KG1 (cell line): ENCODE data around the gene ENOSF1.
"Not testable (repeated sequence)": the region's sequence is repeated elsewhere in the genome, so short reads cannot be mapped to it uniquely, and the experiment has no call there.

Experiments
- DNase-seq: peaks from one replicate; lab custom pipeline; 2025; lab: John Stamatoyannopoulos, UW

Gene ENOSF1

DNA sequence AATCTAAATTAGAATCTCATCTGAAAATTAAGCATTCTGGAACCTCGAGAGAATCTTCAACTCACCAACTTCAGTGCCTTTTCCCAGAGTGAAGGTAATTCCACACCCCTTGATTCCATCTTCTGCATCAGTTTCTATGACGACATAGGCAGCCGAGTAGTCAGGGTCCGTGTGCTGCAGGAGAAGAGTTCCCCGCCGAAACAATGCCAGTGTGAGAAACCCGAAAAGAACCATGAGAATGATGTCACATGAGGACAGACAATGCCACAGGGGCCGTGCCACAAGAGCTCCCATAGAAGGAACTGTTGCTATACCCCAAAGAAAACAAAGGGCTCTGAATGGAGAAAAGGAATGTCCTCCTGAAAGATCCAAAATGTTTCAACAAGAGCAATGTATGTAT, 6.0 kb downstream of the ENOSF1 start:
- no peak for DNase-seq

DNA sequence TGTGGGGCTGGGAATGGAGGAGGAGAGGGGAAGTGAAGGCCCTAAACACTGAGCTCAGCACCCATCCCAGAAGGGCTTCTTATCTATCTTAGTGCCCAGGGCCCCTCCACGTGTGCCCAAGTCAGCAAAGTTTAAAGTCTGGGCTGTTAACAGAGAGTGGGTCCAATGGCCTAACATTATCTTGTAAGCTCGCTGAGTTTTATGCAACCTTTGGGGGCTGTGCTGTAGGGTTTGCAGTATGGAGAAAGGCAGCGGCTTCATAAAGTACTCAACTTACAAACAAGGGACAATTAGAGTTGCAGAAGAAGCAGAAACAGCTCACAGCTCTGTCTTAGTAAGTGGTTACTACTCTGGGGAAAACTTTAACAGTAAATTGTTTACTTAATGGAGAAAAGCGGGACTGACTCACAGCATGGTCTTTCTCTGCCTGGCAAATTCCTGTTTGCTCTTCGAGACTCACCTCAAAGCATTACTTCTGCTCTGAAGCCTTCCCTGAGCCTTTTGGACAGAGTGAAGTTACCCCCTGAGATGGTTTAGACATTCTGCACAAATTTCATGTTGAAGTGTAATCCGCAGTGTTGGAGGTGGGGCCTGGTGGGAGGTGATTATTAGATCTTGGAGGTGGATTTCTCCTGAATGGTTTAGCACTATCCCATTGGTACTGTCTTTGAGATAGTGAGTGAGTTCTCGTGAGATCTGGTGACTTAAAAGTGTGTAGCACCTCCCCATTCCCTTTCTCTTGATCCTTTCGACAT, 9.0 kb downstream of the ENOSF1 start:
- no peak for DNase-seq

DNA sequence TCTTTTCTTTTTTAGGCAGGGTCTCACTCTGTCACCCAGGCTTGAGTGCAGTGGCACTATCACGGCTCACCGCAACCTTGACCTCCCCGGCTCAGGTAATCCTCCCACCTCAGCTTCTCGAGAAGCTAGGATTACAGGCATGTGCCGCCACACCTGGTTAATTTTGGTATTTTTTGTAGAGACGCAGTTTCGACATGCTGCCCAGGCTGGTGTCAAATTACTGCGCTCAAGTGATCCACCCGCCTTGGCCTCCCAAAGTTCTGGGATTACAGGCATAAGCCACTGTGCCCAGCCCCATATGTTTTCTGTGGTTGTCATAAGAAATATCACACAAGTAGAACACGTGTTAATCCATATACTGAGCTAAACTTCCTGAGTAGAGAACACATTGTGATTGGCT, 14.6 kb downstream of the ENOSF1 start:
- no peak for DNase-seq

DNA sequence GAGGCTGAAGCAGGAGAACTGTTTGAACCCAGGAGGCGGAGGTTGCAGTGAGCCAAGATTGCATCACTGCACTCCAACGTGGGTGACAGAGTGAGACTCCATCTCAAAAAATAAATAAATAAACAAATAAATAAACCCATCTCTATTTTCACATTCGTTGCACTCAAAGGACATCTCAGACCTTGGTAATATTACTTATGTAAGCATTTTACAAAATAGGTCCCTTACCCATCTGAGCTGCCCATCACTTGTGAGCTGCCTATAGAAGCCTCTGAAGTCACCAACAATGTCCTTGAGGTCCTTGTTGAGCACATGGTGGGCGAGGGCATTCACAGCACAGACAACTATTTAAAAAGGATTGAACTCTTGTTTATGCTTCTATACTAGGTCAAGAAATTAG, 15.4 kb downstream of the ENOSF1 start:
- no peak for DNase-seq

DNA sequence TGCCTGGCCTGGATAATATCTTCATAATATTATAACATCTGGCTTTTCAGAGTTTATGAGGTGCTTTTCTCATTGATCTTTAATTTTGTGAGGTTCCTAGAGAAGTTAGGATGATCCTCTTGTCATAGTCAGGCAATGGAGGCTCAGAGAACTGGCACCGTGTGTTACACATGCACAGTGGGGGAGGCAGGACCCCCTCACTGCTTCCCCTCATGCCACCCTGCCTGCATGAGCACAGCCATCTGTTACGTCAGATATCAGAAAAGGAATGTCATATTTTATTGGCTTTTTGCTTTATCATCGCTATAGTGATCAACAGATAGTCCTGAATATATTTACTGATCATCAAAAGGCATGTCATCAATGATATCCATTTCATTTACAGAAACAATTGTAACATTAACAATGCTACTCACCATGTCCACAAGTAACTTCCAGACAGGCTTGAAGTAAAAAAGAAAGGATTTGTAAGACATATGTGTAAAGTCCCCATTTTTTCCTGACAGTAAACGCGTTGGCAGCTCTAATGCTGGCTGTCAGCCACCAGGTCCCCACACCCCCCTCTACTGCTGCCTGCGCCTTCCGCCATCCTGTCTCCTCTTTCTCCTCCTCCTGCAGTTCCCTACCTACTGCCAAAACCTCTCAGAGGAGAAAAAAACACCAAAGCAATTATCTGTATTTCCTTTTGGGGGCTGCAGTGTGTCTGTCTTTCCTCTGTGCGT, 18.8 kb downstream of the ENOSF1 start:
- no peak for DNase-seq

DNA sequence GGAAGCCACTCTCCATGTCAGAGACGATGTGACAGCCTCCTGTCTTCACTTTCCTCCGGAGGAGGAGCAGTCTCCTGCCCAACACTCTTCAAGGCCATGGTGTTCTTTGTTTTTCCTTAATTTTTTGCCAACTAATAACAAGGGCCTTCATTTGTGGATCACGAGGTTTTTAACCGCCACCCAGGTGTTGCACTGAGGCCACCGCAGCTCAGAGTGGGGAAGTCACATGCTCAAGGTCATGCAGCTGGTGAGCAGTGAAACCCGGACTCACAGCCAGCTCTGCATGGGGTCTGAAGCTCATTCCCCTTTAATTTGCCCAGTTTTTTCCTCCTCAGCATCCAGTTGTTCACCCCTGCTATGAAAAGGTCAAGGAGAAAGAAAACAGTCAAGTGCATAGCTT, 19.6 kb downstream of the ENOSF1 start:
- no peak for DNase-seq

DNA sequence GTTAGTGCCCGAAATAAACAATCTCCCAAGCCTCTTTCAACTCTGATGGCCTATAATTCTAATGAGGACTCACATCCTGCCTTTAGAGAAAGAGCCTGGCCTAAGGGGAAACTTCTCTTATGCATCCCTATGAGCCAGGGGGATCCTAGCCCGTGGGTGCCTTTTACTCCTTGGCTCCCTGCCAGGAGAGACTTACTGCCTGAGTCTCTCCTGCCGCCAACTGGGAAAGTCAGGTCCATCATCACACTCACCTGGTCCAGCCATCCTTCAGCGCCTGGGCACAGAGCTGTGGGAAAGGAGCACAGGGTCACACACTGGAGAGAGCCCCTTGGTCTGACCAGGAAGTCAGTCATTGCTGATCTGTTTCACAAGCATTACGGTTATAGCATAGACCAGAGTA, 24.1 kb downstream of the ENOSF1 start:
- no peak for DNase-seq

DNA sequence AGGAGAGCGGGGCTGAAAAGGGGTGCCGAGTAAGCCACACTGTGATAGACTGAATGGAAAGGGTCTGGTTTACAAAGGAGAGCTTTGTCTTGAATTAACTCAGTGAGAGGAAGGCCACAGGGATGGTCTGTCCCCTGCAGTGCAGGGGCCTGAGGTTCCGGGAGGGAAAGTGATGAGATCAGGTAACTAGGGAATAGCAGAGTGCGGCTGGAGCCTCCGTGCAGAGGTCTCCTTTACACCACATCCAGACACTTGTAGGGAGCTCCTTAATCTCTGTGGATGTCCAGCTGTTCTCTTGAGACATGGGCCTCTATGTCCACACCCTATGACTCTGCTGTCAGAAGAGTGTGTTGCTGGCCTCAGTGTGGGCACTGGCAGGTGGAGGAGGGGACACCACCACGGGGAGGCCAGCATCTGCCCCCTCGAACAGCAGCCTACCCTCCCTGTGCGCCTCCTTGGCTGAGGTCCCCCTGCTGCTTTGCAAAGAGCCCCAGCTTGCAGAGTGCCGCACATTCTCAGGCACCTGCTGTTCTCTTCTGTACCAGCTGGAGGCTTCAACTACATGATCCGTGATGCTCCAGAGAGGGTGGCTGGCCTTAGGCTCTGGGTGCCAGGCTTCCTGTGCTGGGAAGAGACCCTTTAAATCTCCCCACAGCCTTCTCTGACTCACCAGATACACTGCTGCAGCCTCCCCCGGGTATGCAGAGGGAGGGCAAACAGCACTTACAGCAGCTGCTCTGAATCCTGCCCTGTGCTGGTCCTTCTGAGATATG, 25.9 kb downstream of the ENOSF1 start:
- no peak for DNase-seq

DNA sequence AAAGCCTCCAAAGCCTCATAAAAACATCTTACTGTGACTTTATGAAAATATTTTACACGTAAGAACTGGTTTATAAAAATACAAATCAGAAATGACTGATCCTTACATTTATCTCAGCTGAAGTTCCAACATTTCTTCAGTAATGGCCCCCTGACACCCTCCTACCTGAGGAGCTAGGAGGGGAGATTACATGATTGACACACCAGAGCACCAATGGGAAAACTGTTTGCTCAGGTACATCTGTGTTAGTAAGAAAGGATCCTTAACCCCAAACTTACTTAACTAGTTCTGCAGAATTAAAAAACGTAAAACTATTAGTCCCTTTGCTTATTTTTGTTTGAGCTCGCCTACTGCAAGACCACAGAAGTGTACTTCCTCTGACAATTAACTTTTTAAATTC, 27.0 kb downstream of the ENOSF1 start:
- DNase-seq = no peak

DNA sequence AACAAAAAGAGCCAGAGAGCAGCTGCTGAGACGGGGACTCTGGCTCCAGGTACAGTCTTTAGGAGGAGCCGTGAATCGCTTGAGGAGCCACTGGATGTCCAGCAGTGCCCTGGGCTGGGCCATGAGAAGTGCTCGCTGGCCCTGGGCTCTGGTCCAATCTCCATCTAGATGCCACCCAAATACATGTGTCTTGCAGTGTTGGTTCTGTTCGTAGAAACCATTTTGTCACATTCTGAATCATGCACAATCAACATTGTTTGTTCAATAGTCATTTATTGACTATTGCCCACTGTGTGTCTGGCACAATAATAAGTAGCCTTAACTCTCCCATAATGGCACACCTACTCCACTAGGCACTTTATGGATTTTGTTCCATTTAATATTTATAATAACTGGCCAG, 28.9 kb downstream of the ENOSF1 start:
- DNase-seq = no peak

DNA sequence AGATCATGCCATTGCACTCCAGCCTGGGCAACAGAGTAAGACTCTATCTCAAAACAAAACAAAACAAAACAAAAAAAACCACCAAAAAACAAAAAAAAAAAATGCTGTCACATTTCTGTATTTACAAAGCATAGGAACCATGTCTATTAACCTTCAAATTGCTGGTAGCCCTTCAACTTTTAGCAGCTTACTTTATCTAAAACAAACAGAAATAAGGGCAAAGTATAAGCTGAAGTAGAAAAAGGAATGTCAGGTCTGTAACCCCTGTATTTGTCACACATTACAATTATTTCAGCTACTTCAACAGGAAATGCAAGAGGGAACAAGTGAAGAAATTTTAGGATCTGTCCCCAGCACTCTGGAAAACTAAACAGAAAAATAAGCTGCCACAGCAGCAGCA, 29.6 kb downstream of the ENOSF1 start:
- no peak for DNase-seq

DNA sequence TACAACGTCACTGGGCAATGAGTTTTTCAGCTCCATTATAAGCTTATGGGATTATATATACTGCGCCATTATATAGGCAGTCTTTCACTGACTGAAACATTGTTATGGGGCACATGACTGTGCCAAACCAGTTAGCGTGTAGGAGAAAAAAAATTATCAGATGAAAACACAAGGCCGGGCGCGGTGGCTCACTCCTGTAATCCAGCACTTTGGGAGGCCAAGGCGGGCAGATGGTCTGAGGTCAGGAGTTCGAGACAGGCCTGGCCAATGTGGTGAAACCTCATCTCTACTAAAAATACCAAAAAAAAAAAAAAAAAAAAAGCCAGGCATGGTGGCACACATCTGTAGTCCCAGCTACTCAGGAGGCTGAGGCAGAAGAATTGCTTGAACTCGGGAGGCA, 30.0 kb downstream of the ENOSF1 start:
- DNase-seq = not testable (repeated sequence)

DNA sequence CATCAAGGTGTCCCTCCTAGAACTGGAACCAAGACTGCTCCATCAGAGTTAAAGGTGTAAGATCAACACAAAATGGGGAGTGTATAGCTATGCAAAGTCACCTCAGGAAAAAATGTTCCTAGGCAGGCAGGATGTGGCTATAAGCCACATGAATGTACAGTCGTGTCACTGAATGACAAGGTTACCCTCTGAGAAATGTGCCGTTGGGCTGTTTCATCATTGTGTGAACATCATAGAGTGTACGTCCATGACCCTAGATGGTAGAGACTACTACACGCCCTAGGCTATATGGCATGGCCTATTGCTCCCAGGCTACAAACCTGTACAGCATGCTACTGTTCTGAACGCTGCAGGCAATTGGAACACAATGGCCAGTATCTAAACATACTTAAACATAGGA, 30.4 kb downstream of the ENOSF1 start:
- no peak for DNase-seq

DNA sequence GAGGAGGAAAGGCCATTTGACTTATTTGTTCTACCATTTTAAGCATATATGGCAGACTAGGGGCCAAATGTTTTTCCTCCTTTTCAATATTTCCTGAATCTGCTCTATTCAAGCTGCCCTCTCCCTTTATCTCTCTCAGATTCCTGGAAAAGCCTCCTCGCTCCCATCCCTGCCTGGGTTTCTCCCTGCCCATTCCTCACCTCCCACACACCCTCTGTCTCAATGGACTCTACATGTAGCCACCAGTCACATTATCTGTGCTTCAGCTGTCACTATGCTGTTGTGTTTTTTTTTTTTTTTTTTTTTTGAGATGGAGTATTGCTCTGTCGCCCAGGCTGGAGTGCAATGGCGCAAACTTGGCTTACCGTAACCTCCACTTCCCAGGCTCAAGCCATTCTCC, 32.0 kb downstream of the ENOSF1 start:
- no peak for DNase-seq

DNA sequence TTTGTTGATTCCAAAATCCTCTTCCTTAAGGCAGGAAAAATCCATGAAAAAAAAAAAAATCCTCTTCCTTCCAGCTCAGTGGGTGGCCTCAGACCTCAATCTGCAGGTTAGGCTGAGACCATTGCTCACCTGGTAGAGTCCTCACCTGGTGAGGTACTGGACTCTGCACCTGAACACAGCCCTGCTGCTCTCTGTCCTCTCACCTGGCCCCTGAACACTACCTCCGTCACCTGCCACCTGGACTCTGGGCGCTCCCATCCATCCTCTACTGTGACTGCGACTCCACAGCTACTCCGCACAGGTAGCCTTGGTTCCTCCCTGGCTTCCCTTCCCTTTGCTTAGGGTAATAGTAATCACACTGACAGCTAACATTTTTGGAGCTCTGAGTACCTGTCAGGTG, 32.9 kb downstream of the ENOSF1 start:
- no peak for DNase-seq

DNA sequence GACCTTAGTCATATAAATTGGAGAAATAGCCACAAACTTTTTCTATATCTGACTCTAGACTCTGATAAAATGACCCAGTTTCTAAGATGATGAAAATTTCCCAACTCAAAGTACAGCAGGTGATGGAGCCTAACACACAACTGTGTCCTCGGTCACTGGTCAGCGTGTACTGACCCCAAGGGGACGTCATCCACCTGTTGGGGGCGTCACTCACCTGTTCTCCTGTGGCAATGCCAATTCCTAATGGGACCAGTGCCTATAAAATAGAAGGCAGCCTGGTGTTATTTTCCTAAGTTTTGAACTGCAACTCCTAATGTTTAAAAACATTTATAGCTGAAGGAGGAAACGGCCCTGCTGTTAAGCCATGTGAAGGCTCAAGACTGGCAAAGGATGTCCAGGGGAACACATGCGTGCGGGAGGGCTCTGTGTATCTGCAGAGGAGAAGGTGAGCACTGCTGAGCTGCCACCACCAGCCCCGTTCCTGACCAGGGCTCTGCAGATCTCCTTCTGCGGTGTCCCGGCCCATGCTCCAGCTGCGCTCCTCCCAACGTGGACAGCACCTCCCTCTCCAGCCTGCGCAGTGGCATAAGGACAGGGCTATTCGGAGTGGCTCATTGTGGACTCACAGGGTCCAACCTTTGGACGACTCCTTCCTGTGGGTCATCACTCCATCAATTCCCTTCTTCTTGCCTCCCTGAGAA, 33.8 kb downstream of the ENOSF1 start:
- DNase-seq = no peak

DNA sequence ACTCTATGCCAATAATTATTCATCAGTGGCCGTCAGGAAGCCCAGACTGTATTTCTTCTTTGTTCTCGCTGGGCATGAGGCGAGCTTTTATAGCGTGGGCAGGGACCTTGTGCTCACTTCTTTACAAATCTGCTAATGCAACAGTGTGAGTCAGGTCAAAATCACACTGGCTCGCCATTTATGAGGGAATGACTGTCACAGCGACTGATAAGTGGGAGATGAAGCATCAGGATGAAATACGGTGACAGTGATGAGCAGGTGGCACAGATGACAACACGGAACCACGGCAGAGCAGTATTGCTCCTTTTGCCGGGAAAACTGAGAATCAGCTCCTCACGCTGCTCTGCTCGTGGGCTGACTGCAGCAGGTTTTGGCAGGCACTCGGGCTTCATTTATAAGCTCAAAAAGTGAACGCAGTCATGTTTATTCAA, 34.5 kb downstream of the ENOSF1 start:
- DNase-seq = no peak

DNA sequence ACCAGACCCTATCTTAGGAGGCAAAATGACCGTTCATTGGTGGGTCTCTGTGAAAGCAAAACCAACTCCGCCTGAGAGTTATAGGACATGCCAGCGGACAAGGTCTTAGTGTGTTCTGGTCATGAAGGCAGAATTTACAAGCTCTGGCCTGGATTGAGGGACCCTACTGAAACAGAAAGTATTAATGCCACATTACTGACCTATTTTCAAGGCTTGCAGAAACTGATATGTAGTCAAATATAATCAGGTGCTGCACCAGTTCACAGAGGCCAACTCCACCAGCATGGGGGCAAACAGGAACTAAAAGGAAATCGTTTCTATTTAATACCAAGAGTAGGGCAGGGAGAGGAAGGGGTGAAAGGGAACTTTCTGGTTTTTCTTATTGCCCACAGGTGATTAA, 35.3 kb downstream of the ENOSF1 start:
- no peak for DNase-seq

DNA sequence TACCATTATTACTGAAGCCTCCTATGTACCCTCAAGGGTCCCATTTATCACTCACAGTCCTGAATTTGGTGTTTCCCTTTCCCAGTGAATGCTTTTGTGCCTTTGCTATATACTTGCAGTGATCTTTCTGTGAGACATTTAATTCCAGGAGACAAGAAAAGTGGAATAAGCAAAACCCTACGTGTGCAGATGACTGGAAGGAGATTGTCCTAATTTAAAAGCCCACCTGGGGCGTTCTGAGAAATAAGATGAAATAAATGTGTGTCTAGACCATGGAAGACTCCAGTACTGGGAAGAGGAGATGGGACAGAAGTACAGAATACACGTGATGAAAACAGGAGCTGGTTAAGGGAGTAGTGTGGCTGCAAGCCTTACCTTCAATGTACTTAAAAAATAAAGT, 35.7 kb downstream of the ENOSF1 start:
- no peak for DNase-seq

DNA sequence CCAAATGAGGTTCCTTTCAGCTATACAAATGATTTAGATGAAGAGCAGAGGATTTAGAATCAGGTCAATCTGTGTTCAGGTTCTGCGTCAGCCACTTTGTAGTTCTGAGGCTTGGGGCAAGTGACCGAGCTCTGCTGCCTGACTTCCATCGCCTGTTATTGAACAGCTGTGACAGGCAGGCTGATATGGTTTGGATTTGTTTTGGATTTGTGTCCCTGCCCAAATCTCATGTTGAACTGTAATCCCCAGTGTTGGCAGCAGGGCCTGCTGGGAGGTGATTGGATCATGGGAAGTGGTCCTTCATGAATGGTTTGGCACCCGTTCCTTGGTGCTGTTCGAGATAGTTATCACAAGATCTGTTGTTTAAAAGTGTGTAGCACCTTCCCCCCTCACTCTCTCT, 36.4 kb downstream of the ENOSF1 start:
- DNase-seq = no peak

DNA sequence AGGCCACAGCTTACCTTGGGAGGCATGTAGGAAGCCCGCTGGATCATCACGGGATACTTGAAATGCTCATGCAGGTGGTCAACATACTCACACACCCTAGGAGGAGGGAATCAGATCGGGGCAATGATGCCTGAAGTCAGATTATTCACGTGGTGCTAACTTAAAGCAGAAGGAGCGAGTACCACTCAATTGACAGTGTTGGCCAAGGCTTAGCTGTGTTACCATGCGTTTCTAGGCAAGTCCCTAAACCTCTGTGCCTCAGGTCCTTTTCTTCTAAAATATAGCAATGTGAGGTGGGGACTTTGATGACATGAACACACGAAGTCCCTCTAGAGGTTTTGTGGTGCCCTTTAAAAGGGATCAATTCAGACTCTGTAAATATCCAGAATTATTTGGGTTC, 37.1 kb downstream of the ENOSF1 start:
- DNase-seq = no peak

DNA sequence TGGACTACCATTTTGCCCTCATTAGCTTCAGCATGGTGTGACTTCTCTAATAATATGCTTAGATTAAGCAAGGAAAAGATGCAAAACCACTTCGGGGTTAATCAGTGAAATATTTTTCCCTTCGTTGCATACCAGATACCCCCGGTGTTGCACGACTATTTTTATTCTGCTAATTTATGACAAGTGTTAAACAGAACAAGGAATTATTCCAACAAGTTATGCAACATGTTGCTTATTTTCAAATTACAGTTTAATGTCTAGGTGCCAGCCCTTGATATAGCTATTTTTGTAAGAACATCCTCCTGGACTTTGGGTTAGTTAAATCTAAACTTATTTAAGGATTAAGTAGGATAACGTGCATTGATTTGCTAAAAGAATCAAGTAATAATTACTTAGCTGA, 38.7 kb downstream of the ENOSF1 start:
- no peak for DNase-seq
